ENCODE results near the gene NR6A1.

- TF ChIP-seq POLR2A (IDR thresholded peaks at IDR 0.05; ENCODE audit: low read length) (no peak), GATA1 (IDR thresholded peaks at IDR 0.05; ENCODE audit: low read depth, low read length) (no peak)
Measured at GRCh38 chr9:124498040-124498439, 273.1 kb downstream of the NR6A1 start.
